ENCODE results near the gene SDR42E2.

Gene SDR42E2

DNA sequence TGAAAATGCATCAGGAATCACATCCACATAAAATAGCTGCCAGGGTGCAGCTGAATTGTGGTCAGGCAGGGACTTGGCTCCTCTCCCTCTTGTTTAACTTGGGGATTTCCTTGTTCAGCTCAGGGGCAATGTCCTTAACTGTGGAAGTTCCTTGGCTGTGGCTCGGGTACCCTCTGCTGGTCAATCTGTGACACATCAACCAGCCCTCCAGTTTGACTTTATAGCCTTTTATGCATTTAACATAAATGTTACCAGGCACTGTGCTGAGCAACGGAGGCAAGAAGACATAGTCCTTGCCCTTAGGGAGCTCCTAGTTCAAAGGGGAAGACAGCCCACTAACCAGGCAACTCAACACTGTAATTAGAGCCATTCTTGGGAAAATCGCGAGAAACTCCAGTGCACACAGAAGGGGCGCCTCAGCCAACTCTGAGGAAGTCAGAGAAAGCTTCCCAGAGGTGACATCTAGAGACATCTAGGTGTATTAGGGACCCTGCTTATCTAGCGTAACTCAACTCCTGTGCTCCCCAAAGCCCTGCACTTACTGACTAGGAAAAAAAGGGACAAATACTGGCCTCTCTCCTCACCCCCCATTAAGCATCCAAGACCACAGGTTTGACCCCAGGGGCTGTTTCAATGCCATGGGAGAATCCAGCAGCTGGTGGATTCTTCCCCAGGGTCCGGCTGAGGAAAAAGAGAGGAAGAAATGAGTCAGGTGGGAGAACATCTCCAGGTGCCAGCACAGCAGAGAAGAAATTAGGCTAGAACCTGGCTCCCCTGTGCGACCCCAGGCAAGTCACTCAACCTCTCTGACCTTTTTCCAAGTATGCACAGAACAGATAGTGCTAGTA, 26.5 kb downstream of the SDR42E2 start (continued):
- TF ChIP-seq ZBTB17 (tag by site-specific recombination; IDR thresholded peaks at IDR 0.05) = peak; percentile 59; the same call in 1 of the 2 replicates
- TF ChIP-seq, protein P1, sequence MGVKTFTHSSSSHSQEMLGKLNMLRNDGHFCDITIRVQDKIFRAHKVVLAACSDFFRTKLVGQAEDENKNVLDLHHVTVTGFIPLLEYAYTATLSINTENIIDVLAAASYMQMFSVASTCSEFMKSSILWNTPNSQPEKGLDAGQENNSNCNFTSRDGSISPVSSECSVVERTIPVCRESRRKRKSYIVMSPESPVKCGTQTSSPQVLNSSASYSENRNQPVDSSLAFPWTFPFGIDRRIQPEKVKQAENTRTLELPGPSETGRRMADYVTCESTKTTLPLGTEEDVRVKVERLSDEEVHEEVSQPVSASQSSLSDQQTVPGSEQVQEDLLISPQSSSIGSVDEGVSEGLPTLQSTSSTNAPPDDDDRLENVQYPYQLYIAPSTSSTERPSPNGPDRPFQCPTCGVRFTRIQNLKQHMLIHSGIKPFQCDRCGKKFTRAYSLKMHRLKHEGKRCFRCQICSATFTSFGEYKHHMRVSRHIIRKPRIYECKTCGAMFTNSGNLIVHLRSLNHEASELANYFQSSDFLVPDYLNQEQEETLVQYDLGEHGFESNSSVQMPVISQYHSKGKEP (tag by site-specific recombination; IDR thresholded peaks at IDR 0.05) = 0 out of 2 replicates have a peak, but pooled peaks have one; percentile 55
- peak; percentile 97 for TF ChIP-seq MZF1 (tag by site-specific recombination; IDR thresholded peaks at IDR 0.05; ENCODE audit: borderline replicate concordance)

DNA sequence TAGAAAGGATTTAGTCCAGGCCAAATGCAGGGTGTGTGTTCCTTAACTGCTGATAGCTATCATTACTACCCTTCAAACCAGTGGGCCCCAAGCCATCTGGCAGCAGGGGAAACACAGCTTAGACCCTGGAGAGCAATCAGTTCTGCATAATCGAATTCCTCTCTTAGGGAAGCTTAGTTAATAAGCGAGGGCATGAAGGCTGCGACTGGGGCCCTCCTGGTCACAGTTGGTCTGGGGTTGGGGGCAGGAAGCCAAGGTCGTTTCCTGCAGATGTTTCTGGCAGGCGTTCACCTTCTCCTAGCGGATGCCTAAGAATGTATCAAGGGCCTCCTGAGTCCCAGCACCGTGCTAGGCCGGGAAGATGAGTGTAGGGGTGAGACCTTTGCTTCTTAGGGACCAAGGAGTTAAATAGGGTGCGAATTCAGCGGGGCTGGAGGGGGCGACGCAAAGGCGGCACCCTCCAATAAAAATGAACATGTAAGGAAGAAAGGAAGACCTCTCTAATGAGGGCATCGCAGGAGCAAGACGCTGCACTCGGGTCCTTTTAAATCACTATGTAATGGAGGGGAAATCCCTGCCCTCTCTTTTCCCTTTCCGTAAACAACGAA, 27.3 kb downstream of the SDR42E2 start:
- no peak overlapping the region for H3K27ac ChIP-seq (ENCODE audit: extremely low read depth, low read depth, low read length)
- POLR2A ChIA-PET = interaction anchor here (1.1 to 1.4 kb wide), 2 partner anchors 181 to 201 kb away, joined by 3 read pairs; no protein-coding TSS in a partner anchor

DNA sequence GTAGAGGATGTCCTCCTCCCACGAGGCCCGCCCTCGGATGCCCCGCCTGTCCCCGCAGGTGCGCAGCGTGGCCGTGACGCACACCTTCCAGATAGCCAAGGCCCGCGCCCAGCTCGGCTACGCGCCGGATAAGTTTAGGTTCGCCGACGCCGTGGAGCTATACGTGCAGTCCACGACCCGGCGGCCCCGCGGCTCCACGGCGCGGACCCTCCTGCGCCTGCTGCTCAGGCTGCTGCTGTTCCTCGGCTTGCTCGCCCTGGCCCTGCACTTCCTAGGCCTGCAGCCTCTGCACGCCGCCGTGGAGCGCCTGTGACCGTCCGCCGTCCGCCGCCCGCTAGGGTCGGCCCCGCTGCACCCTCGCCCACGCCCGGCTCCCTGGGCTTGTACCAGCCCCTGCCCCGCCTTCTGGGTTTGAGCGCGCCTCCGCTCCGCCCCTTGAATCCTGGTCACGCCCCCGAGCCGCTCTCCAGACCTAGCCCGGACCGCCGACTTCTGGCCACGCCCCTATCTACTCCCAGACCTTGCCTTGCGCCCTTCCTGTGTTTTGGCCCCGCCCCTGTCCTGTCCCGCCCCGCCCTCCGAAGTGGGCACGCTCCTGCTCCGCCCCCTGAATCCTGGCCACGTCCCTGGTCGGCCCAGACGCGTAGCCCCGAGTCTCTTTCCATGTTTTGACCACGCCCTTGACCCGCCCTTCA, 27.9 kb downstream of the SDR42E2 start:
- ChIA-PET CTCF (interaction anchor here (0.8 to 5.0 kb wide), 9 partner anchors 12 to 196 kb away, joined by 3 to 66 read pairs (median 4); partner anchors contain the start of genes MOSMO and PDZD9), POLR2A (interaction anchor here (0.6 to 1.6 kb wide), 3 partner anchors 26 to 489 kb away, joined by 3 to 7 read pairs (median 4); no protein-coding TSS in a partner anchor)
- no peak overlapping the region for H3K27ac ChIP-seq (ENCODE audit: extremely low read depth, low read depth, low read length)
- H3K36me3 ChIP-seq (ENCODE audit: control insufficient read depth in 2 of 2, insufficient read depth in 1 of 2, low read length in 2 of 2) = no peaks in the 10 kb centered on the region
- H3K9me3 ChIP-seq (ENCODE audit: control insufficient read depth, insufficient read depth, low read depth, low read length) = no peaks in the 10 kb centered on the region
- peak overlapping the region; percentile 64 for H3K4me3 ChIP-seq (ENCODE audit: low read depth, low read length)
- H3K4me1 ChIP-seq (ENCODE audit: control insufficient read depth, insufficient read depth, low read length) = peaks cover 6% of the 10 kb centered on the region
- no peak for TF ChIP-seq ZNF184 (tag by site-specific recombination; IDR thresholded peaks at IDR 0.05)
- no peak for TF ChIP-seq MEIS1 (CRISPR knock-in tag; IDR thresholded peaks at IDR 0.05; ENCODE audit: borderline replicate concordance)
- no peak for TF ChIP-seq ZNF747 (tag by site-specific recombination; IDR thresholded peaks at IDR 0.05)
- 0 out of 2 replicates have a peak, but pooled peaks have one; percentile 76 for TF ChIP-seq SP7 (tag by site-specific recombination; IDR thresholded peaks at IDR 0.05)
- TF ChIP-seq SCRT1 (tag by site-specific recombination; IDR thresholded peaks at IDR 0.05; ENCODE audit: borderline replicate concordance) = no peak
- TF ChIP-seq ZNF629 (tag by site-specific recombination; IDR thresholded peaks at IDR 0.05) = 0 out of 2 replicates have a peak, but pooled peaks have one; percentile 26
- TF ChIP-seq, protein P2, sequence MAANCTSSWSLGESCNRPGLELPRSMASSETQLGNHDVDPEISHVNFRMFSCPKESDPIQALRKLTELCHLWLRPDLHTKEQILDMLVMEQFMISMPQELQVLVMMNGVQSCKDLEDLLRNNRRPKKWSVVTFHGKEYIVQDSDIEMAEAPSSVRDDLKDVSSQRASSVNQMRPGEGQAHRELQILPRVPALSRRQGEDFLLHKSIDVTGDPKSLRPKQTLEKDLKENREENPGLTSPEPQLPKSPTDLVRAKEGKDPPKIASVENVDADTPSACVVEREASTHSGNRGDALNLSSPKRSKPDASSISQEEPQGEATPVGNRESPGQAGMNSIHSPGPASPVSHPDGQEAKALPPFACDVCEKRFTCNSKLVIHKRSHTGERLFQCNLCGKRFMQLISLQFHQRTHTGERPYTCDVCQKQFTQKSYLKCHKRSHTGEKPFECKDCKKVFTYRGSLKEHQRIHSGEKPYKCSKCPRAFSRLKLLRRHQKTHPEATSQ (tag by site-specific recombination; IDR thresholded peaks at IDR 0.05) = peak; percentile 71; the same call in 1 of the 2 replicates
- TF ChIP-seq ZNF473 (tag by site-specific recombination; IDR thresholded peaks at IDR 0.05) = no peak
- TF ChIP-seq EGR2 (tag by site-specific recombination; IDR thresholded peaks at IDR 0.05; ENCODE audit: low read depth) = peak; percentile 86
- peak; percentile 69; the same call in 1 of the 2 replicates for TF ChIP-seq ZNF600 (tag by site-specific recombination; IDR thresholded peaks at IDR 0.05)
- no peak for TF ChIP-seq ZNF311 (tag by site-specific recombination; IDR thresholded peaks at IDR 0.05; ENCODE audit: borderline replicate concordance)
- no peak for TF ChIP-seq ZNF324 (tag by site-specific recombination; IDR thresholded peaks at IDR 0.05)
- TF ChIP-seq, protein P3, sequence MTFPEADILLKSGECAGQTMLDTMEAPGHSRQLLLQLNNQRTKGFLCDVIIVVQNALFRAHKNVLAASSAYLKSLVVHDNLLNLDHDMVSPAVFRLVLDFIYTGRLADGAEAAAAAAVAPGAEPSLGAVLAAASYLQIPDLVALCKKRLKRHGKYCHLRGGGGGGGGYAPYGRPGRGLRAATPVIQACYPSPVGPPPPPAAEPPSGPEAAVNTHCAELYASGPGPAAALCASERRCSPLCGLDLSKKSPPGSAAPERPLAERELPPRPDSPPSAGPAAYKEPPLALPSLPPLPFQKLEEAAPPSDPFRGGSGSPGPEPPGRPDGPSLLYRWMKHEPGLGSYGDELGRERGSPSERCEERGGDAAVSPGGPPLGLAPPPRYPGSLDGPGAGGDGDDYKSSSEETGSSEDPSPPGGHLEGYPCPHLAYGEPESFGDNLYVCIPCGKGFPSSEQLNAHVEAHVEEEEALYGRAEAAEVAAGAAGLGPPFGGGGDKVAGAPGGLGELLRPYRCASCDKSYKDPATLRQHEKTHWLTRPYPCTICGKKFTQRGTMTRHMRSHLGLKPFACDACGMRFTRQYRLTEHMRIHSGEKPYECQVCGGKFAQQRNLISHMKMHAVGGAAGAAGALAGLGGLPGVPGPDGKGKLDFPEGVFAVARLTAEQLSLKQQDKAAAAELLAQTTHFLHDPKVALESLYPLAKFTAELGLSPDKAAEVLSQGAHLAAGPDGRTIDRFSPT (tag by site-specific recombination; IDR thresholded peaks at IDR 0.05) = no peak
- peak; percentile 94 for TF ChIP-seq KLF8 (tag by site-specific recombination; IDR thresholded peaks at IDR 0.05)
- no peak for TF ChIP-seq ZBTB21 (tag by site-specific recombination; IDR thresholded peaks at IDR 0.05)
- TF ChIP-seq ZSCAN16 (tag by site-specific recombination; IDR thresholded peaks at IDR 0.05) = no peak

More for the DNA sequence above, 27.3 kb downstream of the SDR42E2 start:
- peak overlapping the region; percentile 64 for H3K4me3 ChIP-seq (ENCODE audit: low read depth, low read length)
- TF ChIP-seq ZNF514 (tag by site-specific recombination; IDR thresholded peaks at IDR 0.05) = no peak
- no peak for TF ChIP-seq ZNF146 (tag by site-specific recombination; IDR thresholded peaks at IDR 0.05)
- TF ChIP-seq, protein P4, sequence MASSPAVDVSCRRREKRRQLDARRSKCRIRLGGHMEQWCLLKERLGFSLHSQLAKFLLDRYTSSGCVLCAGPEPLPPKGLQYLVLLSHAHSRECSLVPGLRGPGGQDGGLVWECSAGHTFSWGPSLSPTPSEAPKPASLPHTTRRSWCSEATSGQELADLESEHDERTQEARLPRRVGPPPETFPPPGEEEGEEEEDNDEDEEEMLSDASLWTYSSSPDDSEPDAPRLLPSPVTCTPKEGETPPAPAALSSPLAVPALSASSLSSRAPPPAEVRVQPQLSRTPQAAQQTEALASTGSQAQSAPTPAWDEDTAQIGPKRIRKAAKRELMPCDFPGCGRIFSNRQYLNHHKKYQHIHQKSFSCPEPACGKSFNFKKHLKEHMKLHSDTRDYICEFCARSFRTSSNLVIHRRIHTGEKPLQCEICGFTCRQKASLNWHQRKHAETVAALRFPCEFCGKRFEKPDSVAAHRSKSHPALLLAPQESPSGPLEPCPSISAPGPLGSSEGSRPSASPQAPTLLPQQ (tag by site-specific recombination; IDR thresholded peaks at IDR 0.05) = peak; percentile 42; the same call in 1 of the 2 replicates
- TF ChIP-seq TCF7L2 (IDR thresholded peaks at IDR 0.05; ENCODE audit: borderline replicate concordance, low read depth, low read length) = no peak
- no peak for TF ChIP-seq ZNF707 (tag by site-specific recombination; IDR thresholded peaks at IDR 0.05)
- no peak for TF ChIP-seq MYNN (tag by site-specific recombination; IDR thresholded peaks at IDR 0.05; ENCODE audit: borderline replicate concordance)
- TF ChIP-seq KLF7 (tag by site-specific recombination; IDR thresholded peaks at IDR 0.05; ENCODE audit: borderline replicate concordance) = no peak
- no peak for TF ChIP-seq FEZF1 (tag by site-specific recombination; IDR thresholded peaks at IDR 0.05)
- H3K4me1 ChIP-seq (ENCODE audit: control insufficient read depth, insufficient read depth, low read length) = peaks cover 6% of the 10 kb centered on the region
- no peaks in the 10 kb centered on the region for H3K36me3 ChIP-seq (ENCODE audit: control insufficient read depth in 2 of 2, insufficient read depth in 1 of 2, low read length in 2 of 2)
- no peaks in the 10 kb centered on the region for H3K9me3 ChIP-seq (ENCODE audit: control insufficient read depth, insufficient read depth, low read depth, low read length)
- CTCF ChIA-PET = interaction anchor here (0.6 to 5.0 kb wide), 22 partner anchors 11 to 482 kb away, joined by 3 to 66 read pairs (median 4); partner anchors contain the start of genes MOSMO, PDZD9 and UQCRC2

Measured in HEK293 (cell line).